Fibroblast of skin of right quadriceps (primary cell): ENCODE measurements around the gene FAM20B.
A peak's percentile ranks its signal among the peaks of the same experiment; 100 is the strongest.

Source experiments
- DNase-seq: peaks from one replicate; pipeline ENCODE4 v3.0.0-alpha.2; 2013

Gene FAM20B

GRCh38 chr1:179053486-179053885 is 27.8 kb downstream of the FAM20B start:
- DNase-seq = no peak

GRCh38 chr1:179055937-179056336 is 30.2 kb downstream of the FAM20B start:
- DNase-seq = peak; percentile 45

- peak; percentile 89 for DNase-seq
These were observed 33.1 kb downstream of the FAM20B start for GRCh38 chr1:179058487-179059483.

- peak; percentile 37 for DNase-seq
These were observed 35.9 kb downstream of the FAM20B start for GRCh38 chr1:179061360-179062282.

- no peak for DNase-seq
These were observed 40.8 kb downstream of the FAM20B start for GRCh38 chr1:179066471-179066870.

GRCh38 chr1:179077396-179077795 is 51.7 kb downstream of the FAM20B start:
- peak; percentile 42 for DNase-seq

GRCh38 chr1:179079113-179079761 is 53.5 kb downstream of the FAM20B start:
- DNase-seq = peak; percentile 74

- DNase-seq = no peak
These were observed 55.4 kb downstream of the FAM20B start for GRCh38 chr1:179080866-179081686.

GRCh38 chr1:179081687-179082332 is 56.1 kb downstream of the FAM20B start, which contains the start of gene TOR3A:
Gene TOR3A, plus strand, starts transcription at chr1:179082070. Its CDS starts 59 bp downstream, at chr1:179082129.
- peak; percentile 84 for DNase-seq

GRCh38 chr1:179082333-179082998 is 56.8 kb downstream of the FAM20B start:
- DNase-seq = peak; percentile 21

GRCh38 chr1:179082999-179083335 is 57.3 kb downstream of the FAM20B start:
- DNase-seq = peak; percentile 34

GRCh38 chr1:179083533-179083932 is 57.8 kb downstream of the FAM20B start:
- DNase-seq = no peak

GRCh38 chr1:179087665-179088064 is 62.0 kb downstream of the FAM20B start:
- DNase-seq = peak; percentile 22

- DNase-seq = no peak
These were observed 64.3 kb downstream of the FAM20B start for GRCh38 chr1:179089827-179090482.

- DNase-seq = no peak
These were observed 64.8 kb downstream of the FAM20B start for GRCh38 chr1:179090522-179090921.

- DNase-seq = no peak
These were observed 65.2 kb downstream of the FAM20B start for GRCh38 chr1:179090923-179091322.

- DNase-seq = peak; percentile 42
These were observed 66.0 kb downstream of the FAM20B start for GRCh38 chr1:179091691-179092165.

GRCh38 chr1:179092896-179093461 is 67.3 kb downstream of the FAM20B start:
- DNase-seq = no peak

GRCh38 chr1:179094818-179095217 is 69.1 kb downstream of the FAM20B start:
- DNase-seq = no peak

- DNase-seq = no peak
These were observed 69.7 kb downstream of the FAM20B start for GRCh38 chr1:179095377-179095776.
